ENCODE measurements around the gene TSKU.
A peak's percentile ranks its signal among the peaks of the same experiment; 100 is the strongest.

Gene TSKU

GRCh38 chr11:76770642-76771445, 12.3 kb upstream of the TSKU start:
- DNase-seq (ENCODE audit: low read depth): peak; percentile 90

DNA sequence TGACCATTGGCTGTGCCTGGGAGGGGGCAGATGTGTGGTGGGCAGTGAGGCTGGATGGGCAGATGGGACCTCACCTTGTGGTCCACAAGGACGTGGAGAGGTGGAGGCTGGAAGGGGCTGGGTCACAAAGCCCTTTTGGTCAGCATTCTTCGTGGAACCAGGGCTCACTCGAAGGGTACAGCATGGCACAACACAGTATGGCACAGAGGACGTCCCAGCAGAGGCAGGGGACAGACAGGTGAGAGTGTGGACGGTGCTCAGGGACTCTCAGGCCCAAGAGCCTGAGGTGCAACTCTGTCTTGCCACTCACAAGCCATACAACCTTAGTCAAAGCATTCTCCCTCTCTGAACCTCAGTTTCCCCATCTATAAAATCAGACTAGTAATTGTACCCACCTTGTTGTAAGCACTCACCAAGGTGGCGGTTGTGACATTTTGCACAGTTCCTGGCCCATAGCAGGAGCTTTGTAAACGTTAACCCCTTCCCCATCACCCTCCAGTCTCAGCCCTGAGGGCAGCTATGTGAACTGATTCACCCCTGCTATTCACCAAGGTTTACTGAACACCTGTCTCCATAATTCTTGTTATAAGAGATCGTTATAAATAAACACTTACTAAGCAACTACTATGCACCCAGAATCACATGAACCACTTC, 11.6 kb upstream of the TSKU start:
- DNase-seq (ENCODE audit: low read depth): no peak

DNA sequence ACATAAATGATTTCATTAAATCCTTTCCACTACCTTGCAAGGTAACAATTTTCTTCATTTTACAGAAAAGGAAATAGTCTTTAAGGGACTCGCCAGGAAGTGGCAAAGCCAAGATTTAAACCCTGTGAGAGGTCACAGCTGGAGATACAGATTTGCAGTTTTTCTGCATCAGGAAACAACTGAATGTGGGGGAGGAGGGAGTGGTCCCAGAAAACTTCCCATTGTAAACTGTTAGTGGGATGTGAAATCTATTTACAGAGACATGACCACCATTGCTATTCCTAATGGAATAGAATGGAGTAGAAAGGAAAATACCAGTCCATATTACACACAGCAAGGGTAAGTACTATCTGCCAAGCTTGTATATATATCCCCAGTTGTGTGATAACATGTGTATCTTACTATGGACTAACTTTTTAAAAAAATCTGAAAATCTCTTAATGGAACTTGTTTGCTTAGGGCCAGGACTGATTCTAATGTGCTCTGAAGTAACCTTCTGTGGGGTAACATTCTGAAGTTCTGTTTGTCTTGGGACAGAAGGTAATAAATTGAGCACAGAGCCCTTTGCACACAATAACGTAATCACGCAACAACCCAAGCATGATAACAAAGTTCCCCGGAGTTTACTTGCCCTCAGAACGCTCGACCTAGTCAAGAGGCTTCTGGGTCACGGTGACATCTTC, 10.9 kb upstream of the TSKU start:
- no peak for DNase-seq (ENCODE audit: low read depth)

DNA sequence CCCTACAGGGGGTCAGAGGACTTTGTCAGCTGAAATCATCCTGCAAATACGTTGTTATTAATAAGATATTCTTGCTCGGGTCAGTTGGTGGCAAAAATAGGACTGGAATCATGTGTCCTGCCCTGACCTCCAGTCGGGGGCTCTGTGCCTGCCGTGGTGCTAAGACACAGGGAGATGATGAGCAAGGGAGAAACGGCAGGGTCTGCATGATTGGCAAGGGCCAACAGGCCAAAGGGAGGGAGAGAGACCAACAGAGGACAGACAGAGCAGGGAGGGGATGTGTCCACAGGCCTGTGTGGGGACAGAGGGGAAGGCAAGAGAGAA, 10.4 kb upstream of the TSKU start:
- no peak for DNase-seq (ENCODE audit: low read depth)

DNA sequence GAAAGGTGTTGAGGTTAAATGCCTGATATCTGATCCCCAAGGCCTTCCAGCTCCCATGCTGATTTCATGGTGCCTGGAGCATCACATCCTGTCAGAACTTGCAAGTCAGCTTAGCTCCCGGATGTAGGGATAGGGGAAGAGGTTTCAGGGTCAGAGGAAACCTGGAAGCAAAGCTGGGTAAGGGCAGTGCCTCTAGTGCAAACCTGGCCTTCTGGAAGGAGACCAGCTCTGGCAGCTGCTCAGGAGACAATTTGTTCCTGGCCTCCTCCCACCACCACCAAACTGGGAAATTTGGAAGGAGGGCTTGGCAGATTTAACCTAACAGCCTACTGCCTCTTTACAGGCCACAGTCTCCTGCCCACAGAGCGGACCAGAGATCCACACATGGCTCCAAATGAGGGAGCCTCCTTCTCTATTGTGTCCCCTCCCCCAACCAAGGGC, 9.2 kb upstream of the TSKU start:
- no peak for DNase-seq (ENCODE audit: low read depth)

DNA sequence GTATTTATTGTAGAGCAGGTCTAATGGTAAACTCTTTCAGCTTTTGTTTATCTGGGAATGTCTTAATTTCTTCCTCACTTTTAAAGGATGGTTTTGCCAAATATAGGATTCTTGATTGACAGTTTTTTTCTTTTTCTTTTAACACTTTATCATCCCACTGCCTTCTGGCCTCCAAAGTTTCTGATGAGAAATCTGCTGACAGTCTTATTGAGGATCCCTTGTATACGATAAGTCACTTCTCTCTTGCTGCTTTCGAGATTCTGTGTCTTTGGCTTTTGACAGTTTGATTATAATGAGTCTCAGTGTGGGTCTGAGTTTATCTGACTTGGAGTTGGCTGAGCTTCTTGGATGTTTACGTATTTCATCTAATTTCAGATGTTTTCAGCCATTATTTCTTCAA, 6.7 kb upstream of the TSKU start:
- no peak for DNase-seq (ENCODE audit: low read depth)

DNA sequence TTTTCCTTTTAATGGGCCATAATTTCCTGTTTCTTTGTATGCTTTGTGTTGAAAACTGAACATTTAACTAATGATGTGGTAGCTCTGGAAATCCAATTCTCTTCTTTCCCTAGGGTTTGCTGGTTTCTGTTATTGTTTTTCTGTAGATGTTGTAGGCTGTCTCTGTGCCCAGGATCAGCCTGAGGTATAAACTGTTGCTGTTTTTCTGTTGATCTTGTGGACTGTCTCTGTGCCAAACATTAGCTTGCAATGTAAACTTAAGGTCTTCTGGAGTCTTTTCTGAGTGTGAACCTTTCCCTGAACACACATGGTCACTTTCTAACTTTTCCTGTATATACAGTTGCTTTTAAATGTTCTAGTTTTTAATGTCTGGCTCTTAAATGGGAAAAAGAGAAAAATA, 5.9 kb upstream of the TSKU start:
- no peak for DNase-seq (ENCODE audit: low read depth)

DNA sequence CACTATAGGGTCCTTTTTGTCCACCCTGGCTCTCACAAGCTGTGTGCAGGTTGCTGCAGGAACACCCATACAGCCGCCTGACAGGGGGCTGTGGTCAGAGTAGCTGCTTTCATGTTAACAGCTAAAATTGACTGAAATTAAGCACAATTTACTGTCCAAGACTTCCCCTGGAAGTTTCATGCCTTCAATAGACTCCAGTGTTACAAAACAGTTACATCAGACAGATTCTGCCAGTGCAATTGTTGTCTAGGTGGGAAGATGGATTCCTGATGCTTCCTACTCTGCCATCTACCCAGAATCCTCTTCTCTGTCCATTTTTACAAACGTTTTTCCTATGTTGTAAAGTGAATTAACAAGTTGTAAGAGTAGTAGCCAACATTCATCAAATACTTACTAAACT, 5.3 kb upstream of the TSKU start:
- DNase-seq (ENCODE audit: low read depth): no peak

- no peak for DNase-seq (ENCODE audit: low read depth)
Observed at GRCh38 chr11:76778874-76779273, 4.3 kb upstream of the TSKU start.

GRCh38 chr11:76781046-76781801, 1.9 kb upstream of the TSKU start:
- no peak for DNase-seq (ENCODE audit: low read depth)

DNA sequence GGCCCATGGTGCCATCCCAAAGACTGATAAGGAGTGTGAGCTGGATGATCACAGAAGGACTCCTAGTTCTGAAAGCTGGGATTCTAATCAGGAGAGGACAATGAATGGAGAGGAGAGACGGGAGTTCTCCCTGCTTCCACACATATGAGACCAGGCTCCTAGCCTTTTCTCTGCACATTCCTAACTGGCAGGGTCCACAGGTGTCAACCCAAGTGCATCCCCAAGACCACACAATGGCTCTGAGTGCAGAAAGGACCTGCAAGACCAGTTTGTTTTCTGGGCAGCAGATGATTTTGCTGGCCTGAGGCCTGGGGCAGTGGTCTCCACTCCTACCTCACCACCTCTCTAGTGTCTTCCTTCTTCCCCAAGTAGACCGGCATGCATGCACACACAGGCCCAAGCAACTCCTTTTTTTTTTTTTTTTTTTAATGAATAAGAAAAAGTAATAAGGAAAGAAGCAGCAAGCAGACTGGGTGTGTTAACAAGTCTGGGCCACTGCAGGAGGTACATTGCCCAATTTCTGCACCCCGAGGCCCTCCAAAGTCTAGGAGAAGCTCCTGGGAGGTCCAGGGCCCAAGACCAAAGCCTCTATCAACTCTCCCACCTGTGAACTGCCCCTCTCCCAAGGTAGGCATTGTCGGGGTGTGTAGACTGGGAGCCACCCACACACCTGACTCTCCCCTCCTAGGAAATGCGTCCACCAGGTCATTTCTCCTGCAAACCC, 1.2 kb upstream of the TSKU start:
- no peak for DNase-seq (ENCODE audit: low read depth)

- peak; percentile 91 for DNase-seq (ENCODE audit: low read depth)
Observed at GRCh38 chr11:76782531-76783293, 444 bp upstream of the TSKU start.

GRCh38 chr11:76783896-76784813, 999 bp downstream of the TSKU start:
- no peak for DNase-seq (ENCODE audit: low read depth)

- no peak for DNase-seq (ENCODE audit: low read depth)
Observed at GRCh38 chr11:76785513-76785912, 2.4 kb downstream of the TSKU start.

GRCh38 chr11:76786016-76786415, 2.9 kb downstream of the TSKU start:
- DNase-seq (ENCODE audit: low read depth): no peak

- no peak for DNase-seq (ENCODE audit: low read depth)
Observed at GRCh38 chr11:76786441-76787014, 3.4 kb downstream of the TSKU start.

DNA sequence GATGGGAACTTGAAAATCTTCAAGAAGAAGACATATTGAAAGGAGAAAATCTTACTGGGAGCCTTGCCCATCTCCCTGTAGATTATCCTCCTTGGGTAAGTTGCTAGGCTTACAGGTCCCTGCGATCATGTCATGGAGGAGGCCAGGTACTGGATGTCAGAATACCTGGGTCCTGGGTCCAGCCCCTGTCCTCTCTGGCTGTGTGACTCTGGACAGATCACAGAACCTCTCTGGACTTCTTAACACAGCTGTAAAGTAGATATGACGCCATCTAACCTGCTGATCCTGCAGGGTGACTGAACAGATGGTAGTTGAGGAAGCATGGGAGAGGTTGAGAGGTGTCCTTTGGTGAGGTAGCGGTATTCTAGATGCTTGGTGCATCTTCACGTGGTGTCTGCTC, 4.1 kb downstream of the TSKU start:
- DNase-seq (ENCODE audit: low read depth): no peak

DNA sequence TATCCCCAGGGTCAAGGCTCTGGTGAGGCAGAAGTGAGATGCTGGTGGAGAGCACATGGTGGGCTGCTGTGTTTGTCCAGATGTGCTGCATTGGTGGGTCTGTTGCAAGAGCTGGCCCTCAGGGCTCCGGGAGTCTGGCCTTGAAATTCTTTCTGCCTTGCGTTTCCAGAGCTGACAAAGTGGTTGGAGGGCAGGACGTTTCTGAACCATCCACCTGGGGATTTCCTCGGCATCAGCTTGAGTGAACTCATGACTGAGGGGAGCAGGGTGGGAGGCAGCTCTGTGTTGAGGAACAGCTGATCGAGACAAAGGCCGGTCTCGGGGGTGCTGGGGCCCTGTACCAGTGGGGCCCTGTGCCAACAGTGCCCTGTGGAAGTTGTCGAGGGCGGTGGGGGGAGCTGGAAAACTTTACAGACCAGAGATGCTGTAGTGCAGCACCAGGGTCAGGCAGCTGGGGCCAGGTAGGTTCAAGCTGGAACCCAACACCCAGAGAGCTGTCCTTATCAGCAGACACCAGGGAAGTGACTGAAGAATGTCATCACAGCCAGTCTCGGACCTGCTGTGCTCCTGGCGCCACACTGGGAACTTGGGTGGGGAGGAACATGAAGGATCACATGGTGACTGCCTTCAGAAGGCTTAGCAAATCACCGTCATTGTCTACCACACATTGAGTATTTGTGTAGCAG, 4.9 kb downstream of the TSKU start:
- DNase-seq (ENCODE audit: low read depth): no peak
